Epithelial cell of esophagus (primary cell): ENCODE results near the gene ATRN.
A peak's percentile ranks its signal among the peaks of the same experiment; 100 is the strongest.

ENCODE experiments used
- DNase-seq: peaks from one replicate; pipeline ENCODE4 v3.0.0; 2010; ENCODE audit warnings: low read depth
- H3K4me3 ChIP-seq: 2 replicates; pipeline ENCODE4 v1.5.1; 2011; ENCODE audit warnings: mild to moderate bottlenecking, low read length, control low read depth
- TF ChIP-seq, protein P1 (sequence below): IDR thresholded peaks from 2 replicates; pipeline ENCODE4 v1.5.1; 2011; ENCODE audit warnings: low read depth, mild to moderate bottlenecking, low read length, control low read depth, inconsistent platforms; ENCODE audit not compliant: insufficient read depth; ENCODE audit errors: missing control alignments

Gene ATRN

DNA sequence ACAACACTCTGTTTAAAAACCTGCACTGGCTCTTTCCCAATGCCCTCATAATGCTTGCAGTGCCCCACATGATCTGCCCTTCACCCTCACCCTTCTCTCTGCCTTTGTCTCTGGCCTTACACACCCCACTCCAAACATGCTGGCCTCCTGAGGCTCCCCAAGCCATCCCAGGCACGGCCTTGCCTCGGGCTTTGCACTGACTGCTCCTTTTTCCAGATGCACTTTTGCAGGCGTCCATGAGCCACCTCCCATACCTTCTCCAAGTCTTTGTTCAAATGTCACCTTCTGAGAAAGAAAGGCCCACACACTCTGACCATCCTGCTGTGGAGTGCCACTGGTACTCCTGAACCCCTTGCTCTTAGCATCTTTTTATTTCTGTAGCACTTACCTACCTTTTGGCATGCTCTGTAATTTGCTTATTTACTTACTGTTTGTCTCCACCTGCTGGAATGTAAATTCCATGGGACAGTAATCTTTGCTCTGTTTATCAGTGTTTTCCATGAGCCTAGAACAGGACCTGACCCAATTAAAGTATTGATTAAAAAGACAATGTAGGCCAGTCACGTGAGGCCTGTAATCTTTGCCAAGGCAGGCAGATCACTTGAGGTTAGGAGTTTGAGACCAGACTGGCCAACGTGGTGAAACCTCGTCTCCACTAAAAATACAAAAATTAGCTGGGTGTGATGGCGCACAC, 161.6 kb downstream of the ATRN start:
- TF ChIP-seq, protein P1, sequence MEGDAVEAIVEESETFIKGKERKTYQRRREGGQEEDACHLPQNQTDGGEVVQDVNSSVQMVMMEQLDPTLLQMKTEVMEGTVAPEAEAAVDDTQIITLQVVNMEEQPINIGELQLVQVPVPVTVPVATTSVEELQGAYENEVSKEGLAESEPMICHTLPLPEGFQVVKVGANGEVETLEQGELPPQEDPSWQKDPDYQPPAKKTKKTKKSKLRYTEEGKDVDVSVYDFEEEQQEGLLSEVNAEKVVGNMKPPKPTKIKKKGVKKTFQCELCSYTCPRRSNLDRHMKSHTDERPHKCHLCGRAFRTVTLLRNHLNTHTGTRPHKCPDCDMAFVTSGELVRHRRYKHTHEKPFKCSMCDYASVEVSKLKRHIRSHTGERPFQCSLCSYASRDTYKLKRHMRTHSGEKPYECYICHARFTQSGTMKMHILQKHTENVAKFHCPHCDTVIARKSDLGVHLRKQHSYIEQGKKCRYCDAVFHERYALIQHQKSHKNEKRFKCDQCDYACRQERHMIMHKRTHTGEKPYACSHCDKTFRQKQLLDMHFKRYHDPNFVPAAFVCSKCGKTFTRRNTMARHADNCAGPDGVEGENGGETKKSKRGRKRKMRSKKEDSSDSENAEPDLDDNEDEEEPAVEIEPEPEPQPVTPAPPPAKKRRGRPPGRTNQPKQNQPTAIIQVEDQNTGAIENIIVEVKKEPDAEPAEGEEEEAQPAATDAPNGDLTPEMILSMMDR, result peak; percentile 11
- DNase-seq, result no peak
- no peak overlapping the region for H3K4me3 ChIP-seq

DNA sequence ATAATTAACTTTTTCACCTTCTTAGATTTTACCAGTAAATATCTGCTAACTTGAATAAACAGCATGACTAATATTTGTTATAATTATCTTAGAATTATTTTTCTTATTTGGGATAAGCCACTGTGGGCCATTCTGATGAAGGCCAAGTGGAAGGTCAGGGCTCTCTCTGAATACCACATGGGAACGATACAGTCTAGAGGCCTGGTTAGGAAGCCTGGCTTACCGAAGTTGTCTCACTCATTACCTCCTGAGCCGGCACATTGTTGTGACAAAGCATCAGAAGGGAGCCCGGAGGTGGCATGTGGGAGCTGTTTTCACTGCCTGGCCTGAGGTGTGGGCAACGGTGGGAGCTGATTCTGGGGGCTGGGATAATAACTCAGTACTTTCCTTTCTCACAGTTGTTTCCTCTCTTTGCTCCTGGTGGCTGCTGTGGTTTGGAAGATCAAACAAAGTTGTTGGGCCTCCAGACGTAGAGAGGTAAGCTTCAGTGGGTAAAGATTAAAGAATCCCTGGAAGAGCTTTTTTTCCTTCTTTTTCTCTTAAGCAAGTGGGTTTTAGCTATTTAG, 163.2 kb downstream of the ATRN start:
- TF ChIP-seq, protein P1, result no peak
- no peak for DNase-seq
- no peak overlapping the region for H3K4me3 ChIP-seq

DNA sequence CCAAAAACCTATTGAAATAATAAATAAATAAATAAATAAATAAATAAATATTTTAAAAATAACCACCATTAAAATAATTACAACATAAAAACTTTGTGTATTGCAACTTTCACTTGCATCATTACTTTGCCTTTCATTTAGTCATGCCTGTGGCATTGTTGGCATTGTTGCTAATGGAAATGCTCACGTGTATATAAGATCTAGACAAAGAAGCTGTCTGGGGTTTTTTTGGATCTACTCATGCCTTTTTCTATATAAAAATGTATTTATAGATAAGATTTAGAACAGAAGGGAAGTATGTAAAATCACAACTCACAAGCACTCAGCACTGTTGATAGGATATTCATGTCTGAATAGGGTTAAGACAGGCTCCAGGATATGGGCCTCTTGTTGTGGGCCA, 164.5 kb downstream of the ATRN start:
- DNase-seq, result no peak
- TF ChIP-seq, protein P1, result no peak
- no peak overlapping the region for H3K4me3 ChIP-seq

DNA sequence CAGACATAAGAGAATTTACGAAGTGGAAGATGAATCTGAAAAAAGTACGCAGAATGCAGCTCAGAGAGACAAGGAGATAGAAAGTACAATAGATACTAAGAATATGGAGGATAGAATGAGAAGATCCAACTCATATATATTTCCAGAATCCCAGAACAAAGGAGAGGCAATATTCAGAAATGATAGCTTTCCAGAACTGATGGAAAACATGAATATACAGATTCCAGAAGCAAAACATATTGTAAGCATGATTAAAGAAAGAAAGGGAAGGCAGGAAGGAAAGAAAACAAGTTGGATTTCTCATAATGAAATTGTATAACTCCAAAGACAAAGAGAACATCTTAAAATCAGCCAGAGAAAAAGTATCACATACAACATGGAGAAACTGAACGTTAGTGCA, 169.4 kb downstream of the ATRN start:
- no peak for DNase-seq
- TF ChIP-seq, protein P1, result no peak
- H3K4me3 ChIP-seq, result no peak overlapping the region

DNA sequence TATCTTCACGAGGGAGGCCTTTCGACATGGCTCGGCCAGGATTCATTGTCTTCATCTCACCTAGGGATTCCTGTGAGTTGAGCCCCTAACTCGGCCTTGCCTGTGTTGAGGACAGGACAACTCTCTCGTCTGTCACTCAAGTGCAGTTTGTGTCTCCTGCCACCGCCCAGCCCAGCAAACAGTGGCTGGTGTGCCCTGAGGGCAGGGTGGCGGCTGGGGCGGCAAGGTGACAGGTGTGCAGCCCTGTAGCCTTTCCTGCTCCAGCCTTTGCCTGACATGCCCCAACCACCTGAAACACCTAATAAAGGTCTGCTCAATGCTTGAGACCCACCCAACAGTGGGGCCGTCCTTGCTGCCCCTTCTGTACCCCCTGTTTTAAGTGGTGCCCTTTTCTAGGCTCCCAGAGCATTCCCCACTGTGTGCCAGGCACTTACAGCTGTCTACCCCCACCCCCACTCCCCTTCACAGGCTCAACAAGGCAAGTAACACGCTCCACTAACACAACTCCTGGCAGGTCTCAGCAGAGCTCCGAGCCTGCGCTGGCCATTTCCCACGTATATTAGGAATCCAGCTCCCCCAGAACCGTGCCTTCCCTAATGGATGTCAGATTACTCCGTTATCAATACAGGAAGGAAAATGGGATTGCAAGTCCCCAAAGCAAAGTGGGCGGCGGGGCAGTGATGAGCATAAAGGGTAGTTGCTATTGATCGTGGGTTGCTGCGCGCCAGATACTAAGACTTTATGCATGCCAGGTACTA, 174.7 kb downstream of the ATRN start:
- TF ChIP-seq, protein P1, result no peak
- no peak for DNase-seq
- no peak overlapping the region for H3K4me3 ChIP-seq

DNA sequence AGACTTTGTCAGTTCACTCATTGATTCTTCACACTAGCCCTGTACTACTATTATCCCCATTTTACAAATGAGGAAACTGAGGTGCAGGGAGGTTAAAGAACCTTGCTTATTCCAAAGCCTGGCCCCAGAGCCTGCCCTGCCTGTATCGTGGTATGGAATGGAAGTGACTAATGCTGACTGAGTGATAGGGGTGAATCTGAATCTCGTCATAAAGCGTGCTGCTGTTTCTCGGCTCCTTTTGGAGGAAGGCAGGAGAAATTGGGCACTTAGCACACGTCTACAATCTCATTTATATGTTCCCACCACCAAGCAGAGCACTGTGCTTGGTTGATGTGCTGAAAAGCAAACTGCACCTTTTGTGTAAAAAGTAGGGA, 175.2 kb downstream of the ATRN start:
- no peak overlapping the region for H3K4me3 ChIP-seq
- DNase-seq, result peak; percentile 59
- TF ChIP-seq, protein P1, result no peak
